Gastrocnemius medialis (tissue), 4 donors: Measurements from ENCODE around the gene CILP2. TPM values are rescaled to one million over a fixed set of nuclear protein-coding genes. Genes with fewer than 3 reads are reported as not detected.

ENCODE experiments used
- ATAC-seq, 2 donors: fragments of 150-250 bp; one replicate each; pipeline ENCODE4 v1.9.1; 2016
- DNase-seq, 2 donors: peaks; one replicate each; pipeline ENCODE4 v3.0.0-alpha.2; 2019
- H3K27ac ChIP-seq, 4 donors: fragments of 200-600 bp; sonication (generic); 1 replicate in 1 of 4; 2 replicates in 3 of 4; pipeline ENCODE4 v1.5.1; 2016 to 2018; ENCODE audit warnings: mild to moderate bottlenecking in 2 of 4, moderate library complexity in 1 of 4
- H3K27me3 ChIP-seq, 3 donors: fragments of 200-600 bp; sonication (generic) in 2 of 3; 1 replicate in 1 of 3; 2 replicates in 2 of 3; pipeline versions ENCODE4 v1.5.1 to v1.6.0; 2016 to 2019; ENCODE audit warnings: mild to moderate bottlenecking in 1 of 3, moderate library complexity in 1 of 3
- H3K36me3 ChIP-seq, 2 donors: fragments of 200-600 bp; sonication (generic) in 1 of 2; one replicate each; pipeline ENCODE4 v1.5.1; 2017 to 2018
- H3K4me1 ChIP-seq, 2 donors: fragments of 200-600 bp; sonication (generic) in 1 of 2; one replicate each; pipeline ENCODE4 v1.5.1; 2016 to 2017; ENCODE audit warnings: mild to moderate bottlenecking in 2 of 2
- H3K4me3 ChIP-seq, 4 donors: fragments of 200-600 bp; sonication (generic) in 3 of 4; 1 replicate in 1 of 4; 2 replicates in 3 of 4; pipeline ENCODE4 v1.5.1; 2016 to 2019; ENCODE audit warnings: mild to moderate bottlenecking in 2 of 4
- H3K9me3 ChIP-seq, 3 donors: fragments of 200-600 bp; sonication (generic) in 2 of 3; 1 replicate in 1 of 3; 2 replicates in 2 of 3; pipeline ENCODE4 v1.5.1; 2016 to 2019
- POLR2A ChIP-seq, 2 donors: fragments of 450-650 bp; IDR thresholded peaks; one replicate each; pipeline ENCODE4 v1.6.1; 2017; ENCODE audit warnings: antibody characterized with exemption in 2 of 2, mild to moderate bottlenecking in 2 of 2, moderate library complexity in 2 of 2
- in situ Hi-C, 4 donors: fragments of 200-750 bp; cut with MboI; loops; one replicate each; pipeline versions ENCODE4 v1.15.0 to v1.8.0; 2017; ENCODE audit warnings: low sequenced_read_pairs in 4 of 4
- intact Hi-C: fragments of 100-400 bp; cut with DNase I; formaldehyde crosslinking; loops from one replicate; pipeline ENCODE4 v1.15.1; 2023; ENCODE audit warnings: low total_unique reads
- total RNA-seq, 4 donors: library from RNA; depleted of rRNA; stranded (reverse); fragments of >200 nt; gene quantifications; one replicate each; pipeline versions ENCODE4 v1.1.0 to v1.2.3, GENCODE V29; 2016
- TF ChIP-seq, protein P1 (sequence below), 5 experiments: fragments of 450-650 bp in 3 of 5; fragments of 200-600 bp in 2 of 5; sonication (generic) in 2 of 5; IDR thresholded peaks in 4 of 5; conservative IDR thresholded peaks in 1 of 5; 1 replicate in 4 of 5; 2 replicates in 1 of 5; pipeline ENCODE4 v1.5.1; 2016 to 2019; ENCODE audit warnings: antibody characterized with exemption in 5 of 5, mild to moderate bottlenecking in 3 of 5, moderate library complexity in 3 of 5

Gene CILP2
- total RNA-seq, 4 donors from 2014 or later = 3.2 TPM; not detected in 3

GRCh38 chr19:19495614-19496603, 42.2 kb upstream of the CILP2 start:
- in situ Hi-C loops = no loop called here
- intact Hi-C loops = no loop called here
- H3K27ac ChIP-seq = no peak overlapping the region

GRCh38 chr19:19498255-19498991, 39.6 kb upstream of the CILP2 start:
- ATAC-seq (no peak), DNase-seq (no peak)
- Histone ChIP-seq H3K4me1 (no peaks in the 10 kb centered on the region), H3K9me3 (no peaks in the 10 kb centered on the region), H3K27ac (no peak overlapping the region), H3K4me3 (no peak overlapping the region), H3K27me3 (no peaks in the 10 kb centered on the region), H3K36me3 (peaks cover 0 to 92% of the 10 kb centered on the region in 2 donors)
- intact Hi-C loops = no loop called here
- TF ChIP-seq, protein P1, sequence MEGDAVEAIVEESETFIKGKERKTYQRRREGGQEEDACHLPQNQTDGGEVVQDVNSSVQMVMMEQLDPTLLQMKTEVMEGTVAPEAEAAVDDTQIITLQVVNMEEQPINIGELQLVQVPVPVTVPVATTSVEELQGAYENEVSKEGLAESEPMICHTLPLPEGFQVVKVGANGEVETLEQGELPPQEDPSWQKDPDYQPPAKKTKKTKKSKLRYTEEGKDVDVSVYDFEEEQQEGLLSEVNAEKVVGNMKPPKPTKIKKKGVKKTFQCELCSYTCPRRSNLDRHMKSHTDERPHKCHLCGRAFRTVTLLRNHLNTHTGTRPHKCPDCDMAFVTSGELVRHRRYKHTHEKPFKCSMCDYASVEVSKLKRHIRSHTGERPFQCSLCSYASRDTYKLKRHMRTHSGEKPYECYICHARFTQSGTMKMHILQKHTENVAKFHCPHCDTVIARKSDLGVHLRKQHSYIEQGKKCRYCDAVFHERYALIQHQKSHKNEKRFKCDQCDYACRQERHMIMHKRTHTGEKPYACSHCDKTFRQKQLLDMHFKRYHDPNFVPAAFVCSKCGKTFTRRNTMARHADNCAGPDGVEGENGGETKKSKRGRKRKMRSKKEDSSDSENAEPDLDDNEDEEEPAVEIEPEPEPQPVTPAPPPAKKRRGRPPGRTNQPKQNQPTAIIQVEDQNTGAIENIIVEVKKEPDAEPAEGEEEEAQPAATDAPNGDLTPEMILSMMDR (IDR thresholded peaks at IDR 0.05 in 4 of 5, conservative IDR thresholded peaks at IDR 0.05 in 1 of 5) = no peak
- no peak for TF ChIP-seq POLR2A (IDR thresholded peaks at IDR 0.05)
- in situ Hi-C loops = no loop called here

More at GRCh38 chr19:19495614-19496603, 42.2 kb upstream of the CILP2 start:
- no peak for DNase-seq
- Histone ChIP-seq H3K4me3 (no peak overlapping the region), H3K9me3 (no peaks in the 10 kb centered on the region), H3K27me3 (no peaks in the 10 kb centered on the region), H3K36me3 (peaks cover 0 to 77% of the 10 kb centered on the region in 2 donors), H3K4me1 (no peaks in the 10 kb centered on the region)
- ATAC-seq = no peak
- TF ChIP-seq, protein P1 (IDR thresholded peaks at IDR 0.05 in 4 of 5, conservative IDR thresholded peaks at IDR 0.05 in 1 of 5) = no peak
- no peak for TF ChIP-seq POLR2A (IDR thresholded peaks at IDR 0.05)

DNA sequence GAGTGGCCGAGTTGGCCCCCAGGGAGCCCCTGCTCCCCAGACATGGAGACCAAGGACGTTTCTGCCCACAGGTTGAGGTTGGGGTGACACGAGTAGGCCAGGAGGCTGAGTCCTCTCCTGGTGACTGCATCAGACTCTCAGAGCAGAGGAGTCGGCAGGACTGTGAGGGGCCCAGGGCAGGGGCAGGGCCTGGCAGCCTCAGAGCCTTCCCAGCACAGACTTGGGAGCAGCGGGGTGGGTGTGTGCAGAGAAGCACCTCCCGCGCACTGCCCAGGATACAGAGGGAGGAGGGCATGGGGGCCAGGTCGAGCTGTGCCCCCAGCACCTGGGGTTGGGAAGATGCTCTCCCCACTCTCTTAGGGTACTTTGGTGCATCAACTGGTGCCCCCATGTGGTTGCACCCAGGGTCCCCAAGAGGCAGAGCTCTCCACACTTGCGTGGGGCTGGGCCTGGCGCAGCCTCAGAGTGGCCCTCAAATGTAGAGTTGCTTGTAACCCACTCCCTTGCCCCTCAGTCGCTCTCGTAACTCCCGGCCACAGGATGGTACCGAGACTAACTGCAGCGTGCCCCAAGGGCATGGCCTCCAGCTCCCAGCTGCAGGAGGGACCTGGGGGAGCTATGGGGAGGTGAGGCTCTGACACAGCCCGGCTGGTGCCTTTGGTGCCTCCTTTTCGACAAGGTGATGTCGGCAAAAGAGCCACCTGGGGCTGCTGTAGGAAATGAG, 38.6 kb upstream of the CILP2 start:
- DNase-seq = no peak
- in situ Hi-C loops = no loop called here
- H3K27ac ChIP-seq = no peak overlapping the region
- no peaks in the 10 kb centered on the region for H3K4me1 ChIP-seq
- no peak for ATAC-seq
- intact Hi-C loops = no loop called here
- H3K9me3 ChIP-seq = no peaks in the 10 kb centered on the region
- no peak for TF ChIP-seq POLR2A (IDR thresholded peaks at IDR 0.05)
- peaks cover 0 to 90% of the 10 kb centered on the region in 2 donors for H3K36me3 ChIP-seq
- H3K4me3 ChIP-seq = no peak overlapping the region
- no peaks in the 10 kb centered on the region for H3K27me3 ChIP-seq

DNA sequence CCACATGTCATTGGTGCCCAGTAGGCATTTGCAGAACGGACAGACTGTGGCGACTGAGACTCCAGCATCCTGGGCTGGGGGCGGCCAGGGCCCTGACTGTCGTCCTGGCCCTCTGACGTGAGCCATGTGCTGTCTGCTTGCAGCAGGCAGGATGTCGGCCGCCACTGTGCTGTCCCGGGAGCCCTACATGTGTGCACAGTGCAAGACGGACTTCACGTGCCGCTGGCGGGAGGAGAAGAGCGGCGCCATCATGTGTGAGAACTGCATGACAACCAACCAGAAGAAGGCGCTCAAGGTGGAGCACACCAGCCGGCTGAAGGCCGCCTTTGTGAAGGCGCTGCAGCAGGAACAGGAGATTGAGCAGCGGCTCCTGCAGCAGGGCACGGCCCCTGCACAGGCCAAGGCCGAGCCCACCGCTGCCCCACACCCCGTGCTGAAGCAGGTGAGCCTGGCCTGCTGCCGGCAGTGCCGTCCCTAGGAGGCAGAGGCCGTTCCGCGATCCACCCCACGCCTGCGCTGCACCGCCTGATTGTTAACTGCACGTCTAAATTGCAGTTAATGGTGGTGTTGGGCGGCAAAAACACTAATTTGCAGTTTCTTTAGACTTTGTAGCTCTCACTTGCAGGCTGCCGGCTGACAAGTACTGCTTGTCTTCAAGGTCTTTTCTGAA, 37.0 kb upstream of the CILP2 start:
- in situ Hi-C loops (no loop called here), intact Hi-C loops (no loop called here)
- no peak for DNase-seq
- Histone ChIP-seq H3K27ac (no peak overlapping the region), H3K36me3 (peaks cover 0 to 95% of the 10 kb centered on the region in 2 donors), H3K4me3 (no peak overlapping the region), H3K4me1 (no peaks in the 10 kb centered on the region), H3K9me3 (no peaks in the 10 kb centered on the region), H3K27me3 (no peaks in the 10 kb centered on the region)
- ATAC-seq = no peak
- TF ChIP-seq, protein P1 (IDR thresholded peaks at IDR 0.05 in 4 of 5, conservative IDR thresholded peaks at IDR 0.05 in 1 of 5) = no peak
- no peak for TF ChIP-seq POLR2A (IDR thresholded peaks at IDR 0.05)
